ENCODE measurements around the gene INSYN2B. TPM values are rescaled to one million over a fixed set of nuclear protein-coding genes. Genes with fewer than 3 reads are reported as not detected.

The INSYN2B gene
- under 1 TPM in 1 of 3 donors, not detected in 2; 0.40 TPM for polyA plus RNA-seq

DNA sequence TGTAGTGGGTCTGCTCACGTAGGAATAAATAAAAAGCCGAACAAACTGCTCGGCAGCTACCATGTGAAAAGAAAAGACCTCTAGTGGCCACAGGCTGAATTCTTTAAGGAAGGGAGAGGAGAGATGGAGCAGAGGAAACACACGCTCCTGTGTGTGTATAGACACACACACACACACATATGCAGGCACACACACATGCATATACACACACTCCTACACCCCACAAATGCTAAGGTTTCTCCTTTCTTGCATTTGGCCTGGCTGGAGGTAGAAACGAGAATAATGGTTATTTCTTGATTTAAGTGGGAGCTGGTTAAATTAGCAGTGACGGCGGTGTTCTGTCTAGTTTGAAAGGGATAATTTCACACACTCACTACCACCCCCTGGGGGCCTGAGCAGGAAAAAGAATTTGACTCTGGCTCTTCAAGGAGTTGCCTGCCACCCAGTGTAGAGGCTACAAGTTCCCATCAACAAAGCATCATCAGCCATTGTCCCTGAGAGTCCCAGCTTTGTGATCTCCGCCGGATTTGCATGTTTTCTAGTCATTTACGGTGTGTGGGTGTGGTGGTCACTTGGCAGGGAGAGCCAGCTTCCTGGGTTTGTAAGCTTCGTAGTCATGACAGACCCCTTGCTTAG is at the start of gene INSYN2B:
Gene INSYN2B, minus strand, starts transcription at position 78 of the 636 bp plus-strand sequence. CDS start 96,597 bp downstream, outside the sequence.
- peaks cover 2 to 4% (median 2%) of the 10 kb centered on the region in 3 donors for H3K27me3 Mint-ChIP-seq (ENCODE audit: low read depth in 3 of 3)
- no peaks in the 10 kb centered on the region for H3K9me3 Mint-ChIP-seq
- no peak for DNase-seq
- H3K4me1 Mint-ChIP-seq, result peaks cover 6 to 26% of the 10 kb centered on the region in 2 donors
- no peak within 1 kb of the TSS for H3K4me3 Mint-ChIP-seq
- H3K36me3 Mint-ChIP-seq, result peaks cover 8 to 29% (median 23%) of the 10 kb centered on the region in 3 donors
- H3K27ac Mint-ChIP-seq, result peak within 1 kb of the TSS in 3 of 6 donors; percentile 5 to 38 (median 38)

DNA sequence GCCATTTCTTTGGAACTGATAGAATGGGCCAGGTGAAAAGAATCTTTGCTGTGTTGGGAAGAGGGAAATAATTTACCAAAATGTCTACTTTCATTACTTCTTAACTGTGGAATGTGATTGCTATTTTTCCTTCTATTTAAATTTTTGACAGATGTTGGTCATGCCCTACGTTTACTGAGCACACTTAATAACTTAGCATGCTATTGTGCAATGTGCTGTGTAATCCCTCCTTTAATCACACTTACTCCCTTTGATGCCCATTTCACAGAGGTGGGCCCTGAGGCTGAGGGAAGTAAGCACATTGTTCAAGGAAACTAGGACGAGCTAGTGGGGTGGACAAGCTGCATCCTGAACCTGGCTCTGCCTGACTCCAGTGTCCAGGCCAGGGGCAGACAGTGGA is 47.8 kb upstream of the INSYN2B start:
- Mint-ChIP-seq H3K36me3 (peaks cover 35 to 47% (median 42%) of the 10 kb centered on the region in 3 donors), H3K9me3 (no peaks in the 10 kb centered on the region), H3K4me1 (no peaks in the 10 kb centered on the region), H3K4me3 (no peak overlapping the region), H3K27me3 (ENCODE audit: low read depth in 3 of 3) (peaks cover 0 to 11% (median 0%) of the 10 kb centered on the region in 3 donors), H3K27ac (no peak overlapping the region)
- no peak for DNase-seq

DNA sequence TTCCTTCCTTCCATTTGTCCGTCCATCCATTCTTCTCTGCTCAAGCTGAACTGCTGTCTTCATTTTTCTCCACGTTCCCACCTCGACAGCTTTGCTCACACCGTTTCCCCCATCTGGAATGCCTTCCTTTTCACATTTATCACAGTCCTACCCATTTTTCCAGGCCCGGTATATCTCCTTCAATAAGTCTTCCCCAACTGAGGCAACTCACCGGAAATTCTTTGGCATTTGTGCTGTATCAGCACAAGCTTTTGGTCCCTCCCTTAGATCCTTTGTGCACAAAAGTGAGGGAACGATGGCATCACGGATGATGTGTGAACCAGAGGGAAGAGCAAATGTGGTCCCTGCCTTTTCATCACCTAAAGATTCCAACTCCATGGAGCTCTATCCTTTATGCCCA is 45.6 kb upstream of the INSYN2B start:
- H3K36me3 Mint-ChIP-seq, result peaks cover 35 to 63% (median 43%) of the 10 kb centered on the region in 3 donors
- no peak overlapping the region for H3K27ac Mint-ChIP-seq

DNA sequence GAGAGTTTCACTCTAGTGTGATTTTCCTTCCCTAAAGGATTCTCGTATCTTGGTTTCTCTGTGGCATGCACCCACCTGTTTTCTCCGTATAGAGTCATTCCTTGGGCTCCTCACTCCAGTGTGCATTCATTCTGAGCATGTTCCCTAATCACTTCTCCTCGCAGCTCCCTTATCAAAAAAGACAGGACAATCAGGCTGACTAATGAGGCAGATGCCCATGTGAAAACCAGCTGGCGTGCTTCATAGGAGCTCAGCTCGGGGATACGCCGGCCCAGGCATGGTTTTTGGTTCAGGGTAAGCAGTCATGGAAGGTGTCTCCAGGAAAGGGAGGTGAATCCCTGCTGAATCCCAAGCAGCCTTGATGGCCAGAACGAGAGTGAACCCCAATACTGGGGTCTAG is 41.2 kb upstream of the INSYN2B start:
- Mint-ChIP-seq H3K27ac (peak overlapping the region in 1 of 6 donors; percentile 46), H3K4me3 (no peak overlapping the region), H3K9me3 (no peaks in the 10 kb centered on the region), H3K27me3 (ENCODE audit: low read depth in 3 of 3) (peaks cover 0 to 2% (median 2%) of the 10 kb centered on the region in 3 donors), H3K4me1 (no peaks in the 10 kb centered on the region), H3K36me3 (peaks cover 34 to 51% (median 35%) of the 10 kb centered on the region in 3 donors)
- no peak for DNase-seq

More for the DNA sequence above, 45.6 kb upstream of the INSYN2B start:
- no peak for DNase-seq
- Mint-ChIP-seq H3K4me1 (no peaks in the 10 kb centered on the region), H3K27me3 (ENCODE audit: low read depth in 3 of 3) (peaks cover 0 to 11% (median 2%) of the 10 kb centered on the region in 3 donors), H3K4me3 (no peak overlapping the region), H3K9me3 (no peaks in the 10 kb centered on the region)

DNA sequence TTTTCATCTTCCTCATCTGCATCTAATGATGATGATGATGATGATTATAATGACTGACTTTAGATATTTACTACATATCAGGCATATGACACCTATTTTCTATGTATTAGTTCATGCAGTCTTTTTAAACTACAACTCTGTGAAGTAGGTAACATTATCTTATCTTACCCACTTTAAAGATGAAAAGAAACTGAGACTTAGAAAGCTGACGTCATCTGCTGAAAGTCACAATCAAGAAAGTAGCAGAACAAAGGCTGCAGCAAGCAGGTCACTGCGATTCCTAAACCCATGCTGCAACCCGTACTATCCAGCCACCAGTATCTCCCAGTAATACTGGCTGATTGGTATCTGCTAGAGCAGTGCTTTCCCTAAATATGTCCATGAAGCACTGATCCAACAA is 40.1 kb upstream of the INSYN2B start:
- H3K4me1 Mint-ChIP-seq, result no peaks in the 10 kb centered on the region
- no peak overlapping the region for H3K4me3 Mint-ChIP-seq
- H3K27ac Mint-ChIP-seq, result no peak overlapping the region
- H3K36me3 Mint-ChIP-seq, result peaks cover 25 to 47% (median 35%) of the 10 kb centered on the region in 3 donors
- H3K27me3 Mint-ChIP-seq (ENCODE audit: low read depth in 3 of 3), result peaks cover 0 to 2% (median 2%) of the 10 kb centered on the region in 3 donors
- no peaks in the 10 kb centered on the region for H3K9me3 Mint-ChIP-seq
- DNase-seq, result no peak

DNA sequence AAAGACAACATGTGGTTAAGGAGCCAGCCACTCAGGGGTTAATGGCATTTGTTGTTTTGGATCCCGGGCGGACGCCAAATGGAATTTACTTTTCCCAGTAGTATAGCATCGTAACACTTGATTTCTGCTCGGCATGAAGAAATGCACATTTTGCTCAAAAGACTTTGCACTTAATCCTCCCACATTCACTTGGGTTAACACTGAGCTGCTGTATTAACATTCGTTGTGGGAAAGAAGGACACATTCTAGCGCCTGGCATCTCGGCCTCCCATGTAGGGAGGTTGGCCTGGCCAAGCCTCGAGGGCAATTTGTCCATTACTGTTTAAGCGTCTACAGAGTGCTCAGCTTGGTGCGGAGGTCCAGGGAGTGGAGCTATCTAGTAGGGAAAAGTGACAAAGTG is 32.3 kb upstream of the INSYN2B start:
- no peak for DNase-seq
- Mint-ChIP-seq H3K9me3 (no peaks in the 10 kb centered on the region), H3K36me3 (peaks cover 17 to 38% (median 31%) of the 10 kb centered on the region in 3 donors), H3K27me3 (ENCODE audit: low read depth in 3 of 3) (peaks cover 0 to 2% (median 2%) of the 10 kb centered on the region in 3 donors), H3K4me3 (no peak overlapping the region), H3K27ac (peak overlapping the region in 3 of 6 donors; percentile 14 to 54 (median 40)), H3K4me1 (no peaks in the 10 kb centered on the region)

DNA sequence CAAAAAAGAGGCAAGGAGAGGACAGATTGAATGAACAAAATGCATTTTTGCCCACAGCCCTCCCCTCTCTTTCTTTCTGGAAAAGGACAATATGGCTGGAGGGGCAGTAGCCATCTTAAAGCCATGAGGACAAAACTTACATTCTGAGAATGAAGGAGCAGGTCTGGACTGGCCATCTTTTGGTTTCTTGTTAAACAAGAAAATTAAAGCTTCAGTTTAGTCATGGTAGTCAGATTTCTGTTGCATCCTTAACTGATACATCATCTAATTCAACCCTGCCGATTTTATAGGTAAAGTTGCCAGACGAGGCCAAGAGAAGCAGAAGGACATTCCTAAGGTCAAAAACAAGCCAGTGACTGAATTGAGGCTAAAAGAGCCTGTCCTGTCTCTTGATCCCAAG is 31.5 kb upstream of the INSYN2B start:
- no peak overlapping the region for H3K27ac Mint-ChIP-seq
- H3K9me3 Mint-ChIP-seq, result no peaks in the 10 kb centered on the region
- H3K4me3 Mint-ChIP-seq, result no peak overlapping the region
- H3K36me3 Mint-ChIP-seq, result peaks cover 17 to 37% (median 31%) of the 10 kb centered on the region in 3 donors
- peaks cover 0 to 2% (median 2%) of the 10 kb centered on the region in 3 donors for H3K27me3 Mint-ChIP-seq (ENCODE audit: low read depth in 3 of 3)
- no peaks in the 10 kb centered on the region for H3K4me1 Mint-ChIP-seq
- DNase-seq, result no peak

DNA sequence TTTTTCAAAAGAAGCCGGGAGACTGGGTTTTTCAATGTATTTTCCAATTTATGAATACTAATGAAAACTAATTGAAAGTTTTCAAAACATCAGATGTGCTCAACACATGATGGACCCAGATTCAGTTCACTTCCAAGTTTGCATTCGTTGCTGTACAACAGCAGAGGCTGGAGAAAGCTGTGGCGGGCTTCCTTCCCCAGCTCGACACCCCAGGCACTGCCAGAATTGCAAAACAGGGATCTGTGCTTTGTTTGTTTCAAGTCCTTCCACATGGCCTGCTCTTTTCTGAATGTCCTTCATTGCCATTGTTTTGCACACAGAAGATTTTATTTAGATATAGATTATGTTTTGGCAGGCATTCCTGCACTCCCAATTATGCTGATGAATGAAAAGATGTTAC is 30.3 kb upstream of the INSYN2B start:
- Mint-ChIP-seq H3K9me3 (no peaks in the 10 kb centered on the region), H3K27me3 (ENCODE audit: low read depth in 3 of 3) (peaks cover 0 to 2% (median 2%) of the 10 kb centered on the region in 3 donors), H3K27ac (no peak overlapping the region), H3K4me3 (no peak overlapping the region), H3K4me1 (no peaks in the 10 kb centered on the region), H3K36me3 (peaks cover 17 to 37% (median 31%) of the 10 kb centered on the region in 3 donors)
- DNase-seq, result no peak

DNA sequence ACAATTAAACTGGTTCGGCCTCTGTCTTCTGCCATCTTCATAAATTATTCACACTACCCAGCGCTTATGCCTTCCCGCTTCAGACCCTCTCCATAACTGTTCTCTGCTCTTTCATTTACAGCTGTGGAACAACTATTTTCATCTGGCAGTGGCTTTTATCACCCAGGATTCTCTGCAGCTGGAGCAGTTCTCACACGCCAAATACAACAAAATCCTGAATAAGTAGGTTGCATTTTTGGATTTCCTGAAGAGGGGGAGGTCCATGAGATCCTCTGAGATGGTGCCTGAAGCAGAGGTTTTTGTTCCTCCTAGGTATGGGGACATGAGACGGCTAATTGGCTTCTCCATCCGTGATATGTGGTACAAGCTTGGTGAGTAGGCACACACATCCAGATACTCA is 28.1 kb upstream of the INSYN2B start:
- Mint-ChIP-seq H3K9me3 (no peaks in the 10 kb centered on the region), H3K27ac (no peak overlapping the region), H3K4me3 (no peak overlapping the region), H3K36me3 (peaks cover 26 to 44% (median 37%) of the 10 kb centered on the region in 3 donors), H3K27me3 (ENCODE audit: low read depth in 3 of 3) (peaks cover 0 to 2% (median 0%) of the 10 kb centered on the region in 3 donors), H3K4me1 (no peaks in the 10 kb centered on the region)
- DNase-seq, result no peak

DNA sequence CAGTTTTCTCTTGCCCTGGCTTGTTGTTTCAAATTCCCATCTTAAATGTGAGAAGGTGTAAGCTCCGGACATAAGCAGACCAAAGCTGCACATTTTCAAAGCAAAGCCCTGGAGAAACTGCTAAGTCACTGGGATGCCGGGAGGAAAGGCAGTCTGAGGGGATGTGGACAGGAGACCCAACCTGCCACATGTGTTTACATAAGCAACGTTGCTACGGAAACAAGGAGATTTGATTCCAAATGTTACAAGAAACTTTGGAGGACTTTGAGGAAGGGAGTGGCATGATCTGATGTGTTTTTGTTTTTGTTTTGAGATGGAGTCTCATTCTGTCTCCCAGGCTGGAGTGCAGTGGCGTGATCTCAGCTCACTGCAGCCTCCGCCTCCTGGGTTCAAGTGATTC is 25.7 kb upstream of the INSYN2B start:
- Mint-ChIP-seq H3K4me1 (no peaks in the 10 kb centered on the region), H3K27ac (no peak overlapping the region), H3K4me3 (no peak overlapping the region), H3K9me3 (no peaks in the 10 kb centered on the region), H3K27me3 (ENCODE audit: low read depth in 3 of 3) (no peaks in the 10 kb centered on the region), H3K36me3 (peaks cover 25 to 49% (median 39%) of the 10 kb centered on the region in 3 donors)
- no peak for DNase-seq

DNA sequence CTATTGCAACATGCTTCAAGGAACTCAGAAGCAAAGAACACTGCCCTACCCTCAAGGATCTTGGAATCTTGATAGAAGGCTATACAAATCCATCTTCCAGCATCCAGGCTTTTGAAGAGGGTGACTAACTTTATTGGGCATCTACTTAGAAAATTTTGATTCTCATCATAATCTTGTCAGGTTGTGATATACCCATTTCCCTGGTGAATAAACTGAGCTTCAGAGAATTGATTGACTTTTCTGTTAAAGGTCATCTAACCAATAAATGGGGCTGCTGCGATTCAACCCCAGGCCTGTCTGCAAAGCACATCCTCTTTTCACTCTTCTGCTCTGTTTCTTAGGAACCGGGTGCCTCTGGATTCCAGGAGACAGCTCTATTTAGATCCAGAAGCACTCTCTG is 19.9 kb upstream of the INSYN2B start:
- Mint-ChIP-seq H3K27me3 (ENCODE audit: low read depth in 3 of 3) (peaks cover 0 to 5% (median 0%) of the 10 kb centered on the region in 3 donors), H3K4me3 (no peak overlapping the region), H3K9me3 (no peaks in the 10 kb centered on the region), H3K27ac (no peak overlapping the region), H3K36me3 (peaks cover 26 to 65% (median 56%) of the 10 kb centered on the region in 3 donors), H3K4me1 (no peaks in the 10 kb centered on the region)
- DNase-seq, result no peak

DNA sequence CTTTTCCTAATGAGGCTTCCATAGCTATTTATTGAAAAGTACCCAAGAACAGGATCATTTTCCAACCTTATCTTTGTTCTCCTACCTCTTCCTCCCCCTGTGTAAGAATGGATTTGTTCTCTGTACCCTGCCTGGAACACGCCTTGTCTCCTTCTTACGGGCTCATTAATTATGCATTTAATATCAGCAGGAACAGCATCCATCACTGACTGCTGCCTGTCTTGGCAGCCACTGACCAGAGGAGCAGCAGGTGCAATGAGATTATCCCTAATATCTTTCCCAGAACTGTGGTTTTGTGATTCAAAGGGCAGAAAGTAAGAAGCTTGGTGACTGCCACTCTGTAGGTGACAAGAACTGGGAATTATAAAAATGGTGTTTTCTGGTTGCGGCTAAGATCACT is 19.3 kb upstream of the INSYN2B start:
- no peaks in the 10 kb centered on the region for H3K9me3 Mint-ChIP-seq
- H3K36me3 Mint-ChIP-seq, result peaks cover 26 to 66% (median 58%) of the 10 kb centered on the region in 3 donors
- H3K27ac Mint-ChIP-seq, result no peak overlapping the region
- H3K4me3 Mint-ChIP-seq, result no peak overlapping the region
- DNase-seq, result no peak
- peaks cover 0 to 5% (median 0%) of the 10 kb centered on the region in 3 donors for H3K27me3 Mint-ChIP-seq (ENCODE audit: low read depth in 3 of 3)
- no peaks in the 10 kb centered on the region for H3K4me1 Mint-ChIP-seq

DNA sequence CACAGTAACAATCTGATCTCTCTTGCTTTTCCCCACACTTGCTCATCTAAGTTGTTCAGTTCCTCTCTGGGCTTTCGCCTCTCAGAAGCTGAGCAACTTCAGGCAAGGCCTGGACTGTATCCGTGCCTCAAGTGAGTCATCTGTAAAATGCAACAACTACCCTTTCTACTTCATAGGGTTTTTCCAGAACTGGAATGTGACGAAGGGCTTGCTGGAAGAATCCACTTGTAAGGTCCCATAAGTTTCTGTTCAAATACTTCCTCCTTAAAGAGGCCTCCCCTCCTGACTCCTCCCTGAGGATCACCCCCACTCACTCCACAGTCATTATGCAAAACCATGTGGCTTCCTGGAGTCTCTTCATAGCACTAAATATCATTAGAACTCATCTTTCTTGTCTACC is 17.5 kb upstream of the INSYN2B start:
- no peaks in the 10 kb centered on the region for H3K9me3 Mint-ChIP-seq
- H3K4me3 Mint-ChIP-seq, result no peak overlapping the region
- H3K27me3 Mint-ChIP-seq (ENCODE audit: low read depth in 3 of 3), result peaks cover 0 to 5% (median 0%) of the 10 kb centered on the region in 3 donors
- peaks cover 11 to 64% (median 59%) of the 10 kb centered on the region in 3 donors for H3K36me3 Mint-ChIP-seq
- DNase-seq, result no peak
- no peaks in the 10 kb centered on the region for H3K4me1 Mint-ChIP-seq
- peak overlapping the region in 1 of 6 donors; percentile 1 for H3K27ac Mint-ChIP-seq

DNA sequence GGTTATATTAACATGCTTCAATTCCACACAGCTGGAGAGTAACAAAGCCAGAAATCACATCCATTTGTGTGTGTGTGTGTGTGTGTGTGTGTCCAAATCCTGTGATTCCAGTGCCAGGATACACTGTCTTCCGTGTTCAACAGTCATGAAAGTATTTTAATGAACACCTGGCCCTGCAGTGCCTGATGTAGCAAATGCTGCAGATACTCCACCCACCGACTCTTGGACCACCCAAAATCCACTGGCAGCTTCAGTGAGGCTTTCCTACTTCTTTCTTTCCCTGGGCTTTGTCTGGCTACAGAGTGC is 13.1 kb upstream of the INSYN2B start:
- no peak overlapping the region for H3K27ac Mint-ChIP-seq
- no peak overlapping the region for H3K4me3 Mint-ChIP-seq
- peaks cover 6 to 44% (median 40%) of the 10 kb centered on the region in 3 donors for H3K36me3 Mint-ChIP-seq
- no peak for DNase-seq
- no peaks in the 10 kb centered on the region for H3K9me3 Mint-ChIP-seq
- peaks cover 0 to 2% (median 2%) of the 10 kb centered on the region in 3 donors for H3K27me3 Mint-ChIP-seq (ENCODE audit: low read depth in 3 of 3)
- peaks cover 0 to 2% of the 10 kb centered on the region in 2 donors for H3K4me1 Mint-ChIP-seq
